ENCODE results near the gene ATP4B.

DNA sequence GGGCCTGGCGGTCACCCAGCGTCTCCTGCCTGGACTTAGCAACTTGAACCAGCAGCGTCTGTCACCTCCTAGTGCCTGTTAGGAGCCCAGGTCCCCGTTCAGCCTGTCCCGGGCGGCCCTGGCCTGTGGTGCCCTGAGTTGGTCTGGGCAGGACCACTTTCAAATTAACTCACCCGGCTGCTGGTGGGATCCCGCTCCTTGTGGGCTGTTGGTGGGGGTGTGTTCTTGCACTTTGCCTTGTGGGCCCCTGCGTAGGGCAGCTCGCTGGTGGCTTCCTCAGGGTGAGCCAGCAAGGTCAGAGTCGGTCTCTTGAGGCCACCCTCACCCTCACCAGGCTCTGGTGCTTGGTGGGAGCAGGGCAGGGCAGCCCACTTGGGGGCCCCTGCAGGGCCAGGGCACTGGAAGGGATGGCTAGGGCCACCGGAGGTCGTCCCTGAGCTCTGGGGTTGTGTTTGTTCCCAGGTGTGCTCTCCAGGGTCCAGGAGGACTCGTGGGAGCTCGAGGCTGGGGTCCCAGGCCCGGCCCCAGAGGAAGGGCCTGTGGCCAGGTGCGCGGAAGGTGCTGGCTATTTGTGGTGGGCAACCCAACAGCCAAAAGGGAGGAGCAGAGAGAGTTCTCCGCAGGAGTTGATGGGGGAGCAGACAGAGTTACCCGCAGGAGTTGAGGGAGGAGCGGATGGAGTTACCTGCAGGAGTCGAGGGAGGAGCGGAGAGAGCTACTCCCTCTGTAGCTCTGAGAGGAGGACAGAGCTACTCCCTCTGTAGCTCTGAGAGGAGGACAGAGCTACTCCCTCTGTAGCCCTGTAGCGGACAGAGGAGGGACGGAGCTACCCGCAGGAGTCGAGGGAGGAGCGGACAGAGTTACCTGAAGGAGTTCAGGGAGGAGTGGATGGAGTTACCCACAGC, 56.6 kb downstream of the ATP4B start:
- no peak for TF ChIP-seq EZH2phosphoT487 (IDR thresholded peaks at IDR 0.05; ENCODE audit: borderline replicate concordance)
- TF ChIP-seq, protein P1, sequence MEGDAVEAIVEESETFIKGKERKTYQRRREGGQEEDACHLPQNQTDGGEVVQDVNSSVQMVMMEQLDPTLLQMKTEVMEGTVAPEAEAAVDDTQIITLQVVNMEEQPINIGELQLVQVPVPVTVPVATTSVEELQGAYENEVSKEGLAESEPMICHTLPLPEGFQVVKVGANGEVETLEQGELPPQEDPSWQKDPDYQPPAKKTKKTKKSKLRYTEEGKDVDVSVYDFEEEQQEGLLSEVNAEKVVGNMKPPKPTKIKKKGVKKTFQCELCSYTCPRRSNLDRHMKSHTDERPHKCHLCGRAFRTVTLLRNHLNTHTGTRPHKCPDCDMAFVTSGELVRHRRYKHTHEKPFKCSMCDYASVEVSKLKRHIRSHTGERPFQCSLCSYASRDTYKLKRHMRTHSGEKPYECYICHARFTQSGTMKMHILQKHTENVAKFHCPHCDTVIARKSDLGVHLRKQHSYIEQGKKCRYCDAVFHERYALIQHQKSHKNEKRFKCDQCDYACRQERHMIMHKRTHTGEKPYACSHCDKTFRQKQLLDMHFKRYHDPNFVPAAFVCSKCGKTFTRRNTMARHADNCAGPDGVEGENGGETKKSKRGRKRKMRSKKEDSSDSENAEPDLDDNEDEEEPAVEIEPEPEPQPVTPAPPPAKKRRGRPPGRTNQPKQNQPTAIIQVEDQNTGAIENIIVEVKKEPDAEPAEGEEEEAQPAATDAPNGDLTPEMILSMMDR (conservative IDR thresholded peaks at IDR 0.05; ENCODE audit: low read length), result no peak
